ENCODE measurements around the gene NNAT. TPM values are rescaled to one million over a fixed set of nuclear protein-coding genes. Genes with fewer than 3 reads are reported as not detected.

The NNAT gene
- total and polyA plus RNA-seq, 2 of the 8 experiments (the other 6 are each of a cell fraction or from before 2014, with no cell fraction given): 66.8 to 175 TPM

- peak; percentile 70 to 97 (median 87) for TF ChIP-seq CTCF (IDR thresholded peaks at IDR 0.05; ENCODE audit: control extremely low read depth in 1 of 3, insufficient read depth in 1 of 3, low read depth in 1 of 3, low read length in 3 of 3)
- no peak for TF ChIP-seq ATF2 (IDR thresholded peaks at IDR 0.05; ENCODE audit: low read length)
- peak; percentile 19 for TF ChIP-seq NANOG (IDR thresholded peaks at IDR 0.05; ENCODE audit: insufficient read depth, low read depth, low read length, poor library complexity, severe bottlenecking)
- 0 out of 2 replicates have a peak, but pooled peaks have one; percentile 42 for TF ChIP-seq GABPA (IDR thresholded peaks at IDR 0.05; ENCODE audit: borderline replicate concordance, insufficient read depth, low read length)
These were observed 43.5 kb downstream of the NNAT start (continued) for GRCh38 chr20:37564388-37565133.
